Activated CD4-positive, CD25-positive, alpha-beta regulatory T cell treated with anti-CD3 and anti-CD28 coated beads, Interleukin-2, amount 50 U/mL, for 24 hours (primary cell): ENCODE data around the gene MKRN2OS.

Source experiments
- ATAC-seq, 2 donors: fragments of 150-1000 bp; cut with Tn5 transposase; one replicate each; pipeline ENCODE4 v1.10.0; 2021; ENCODE audit warnings: mild to moderate bottlenecking in 1 of 2, moderate library complexity in 1 of 2

MKRN2OS gene, protein sequence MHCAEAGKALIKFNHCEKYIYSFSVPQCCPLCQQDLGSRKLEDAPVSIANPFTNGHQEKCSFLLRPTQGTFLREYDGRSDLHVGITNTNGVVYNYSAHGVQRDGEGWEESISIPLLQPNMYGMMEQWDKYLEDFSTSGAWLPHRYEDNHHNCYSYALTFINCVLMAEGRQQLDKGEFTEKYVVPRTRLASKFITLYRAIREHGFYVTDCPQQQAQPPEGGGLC

DNA sequence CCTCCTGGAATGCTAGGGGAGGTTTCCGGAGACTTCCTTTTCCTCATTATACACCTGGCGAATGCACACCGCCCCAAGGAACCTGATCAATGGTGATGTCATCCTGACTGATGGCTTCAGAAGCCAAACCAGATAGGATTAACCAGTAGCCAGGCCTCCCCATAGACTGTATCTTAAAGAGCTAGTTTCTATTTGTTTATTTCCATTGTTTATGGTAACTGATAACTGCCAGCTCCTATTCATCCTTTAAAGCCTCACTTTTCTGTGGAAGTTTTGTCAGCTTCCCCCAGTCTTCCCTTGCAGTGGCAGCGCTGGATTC lies at the start of gene MKRN2OS:
Gene MKRN2OS (minus strand): TSS at position 27 of the 319 bp plus-strand sequence. CDS start 35 bp downstream, outside the sequence.
- no peak for ATAC-seq

DNA sequence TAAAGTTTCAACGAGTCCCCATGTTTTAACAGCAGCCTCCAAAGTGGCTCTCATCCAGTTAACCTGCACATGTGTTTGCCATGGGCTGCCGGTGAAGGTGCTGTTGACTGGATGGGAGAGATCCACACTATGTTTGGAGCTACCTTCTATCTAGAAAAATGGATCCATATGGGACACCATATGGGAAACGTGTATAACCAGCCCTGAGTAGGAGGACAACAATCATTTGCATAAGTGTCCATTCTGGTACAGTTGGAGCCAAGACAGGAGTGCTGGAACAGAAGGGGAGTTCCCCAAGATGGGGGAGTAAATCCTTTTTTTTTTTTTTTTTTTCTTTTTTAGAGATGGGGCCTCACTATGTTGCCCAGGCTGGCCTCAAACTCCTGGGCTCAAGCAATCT lies 48.2 kb upstream of the MKRN2OS start:
- no peak for ATAC-seq

DNA sequence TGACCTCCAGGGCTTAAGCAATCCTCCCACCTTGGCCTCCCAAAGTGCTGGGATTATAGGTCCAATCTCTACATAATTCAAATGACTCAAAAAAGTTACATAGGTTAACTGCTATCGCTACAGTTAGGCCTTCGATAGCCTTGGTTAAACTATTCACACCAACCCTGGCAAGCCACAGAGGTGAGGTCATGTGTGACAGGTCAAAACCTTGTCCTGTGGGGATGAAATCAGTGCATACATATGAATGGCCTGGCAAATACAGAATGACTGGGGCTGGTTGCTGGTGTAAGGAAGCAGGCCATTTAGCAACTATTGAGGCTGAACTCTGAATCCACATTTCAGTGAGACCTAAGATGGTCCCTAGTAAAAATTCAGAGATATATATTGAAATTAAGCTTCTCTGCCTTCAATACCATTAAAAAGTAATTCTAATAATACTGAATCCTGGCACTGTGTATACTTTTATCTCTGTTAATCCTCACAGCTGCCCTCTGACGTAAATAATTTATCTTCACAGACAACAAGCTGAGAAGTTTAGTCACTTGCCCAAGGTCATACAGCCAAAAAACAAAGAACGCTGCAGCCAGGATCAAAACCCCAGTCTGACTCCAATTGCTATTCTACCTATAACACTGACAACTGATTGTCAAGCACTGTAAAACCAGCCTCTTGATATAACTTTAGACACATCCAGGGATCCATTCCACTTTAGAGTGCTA lies 46.9 kb upstream of the MKRN2OS start:
- ATAC-seq: no peak

DNA sequence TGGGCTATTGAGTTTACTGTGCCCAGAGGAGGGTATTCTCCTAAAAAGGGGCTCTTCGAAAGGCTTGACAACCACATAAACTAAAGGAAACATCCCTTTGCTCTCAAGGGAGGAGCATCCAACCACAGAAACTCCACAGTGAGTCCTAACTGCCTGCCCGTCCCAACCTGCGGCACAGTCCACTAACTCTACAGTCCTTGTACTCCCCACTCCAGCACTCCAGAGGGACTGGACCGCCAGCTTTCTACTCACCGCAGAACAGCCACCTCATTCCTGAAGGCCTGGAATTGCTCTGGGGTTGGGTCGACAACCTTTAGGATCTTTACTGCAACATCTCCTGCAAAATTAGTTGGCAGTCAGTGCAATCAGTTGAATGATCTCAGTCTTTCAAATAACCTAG lies 46.2 kb upstream of the MKRN2OS start:
- ATAC-seq: no peak

DNA sequence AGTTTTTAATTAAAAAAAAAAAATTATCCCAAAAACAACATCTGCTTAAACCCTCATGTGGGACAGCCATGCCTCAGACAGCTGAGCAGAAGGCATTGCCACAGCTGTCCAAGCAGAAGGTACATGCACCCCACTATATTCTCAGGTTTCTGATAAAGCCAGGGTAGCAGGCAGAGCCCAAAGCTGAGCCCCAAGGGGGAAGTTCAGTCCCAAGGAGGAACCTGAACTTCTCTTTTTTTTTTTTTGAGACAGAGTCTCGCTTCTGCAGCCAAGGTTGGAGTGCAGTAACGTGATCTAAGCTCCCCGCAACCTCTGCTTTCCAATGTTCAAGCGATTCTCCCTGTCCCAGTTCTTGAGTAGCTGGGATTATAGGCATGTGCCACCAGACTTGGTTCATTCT lies 44.8 kb upstream of the MKRN2OS start:
- ATAC-seq: no peak

DNA sequence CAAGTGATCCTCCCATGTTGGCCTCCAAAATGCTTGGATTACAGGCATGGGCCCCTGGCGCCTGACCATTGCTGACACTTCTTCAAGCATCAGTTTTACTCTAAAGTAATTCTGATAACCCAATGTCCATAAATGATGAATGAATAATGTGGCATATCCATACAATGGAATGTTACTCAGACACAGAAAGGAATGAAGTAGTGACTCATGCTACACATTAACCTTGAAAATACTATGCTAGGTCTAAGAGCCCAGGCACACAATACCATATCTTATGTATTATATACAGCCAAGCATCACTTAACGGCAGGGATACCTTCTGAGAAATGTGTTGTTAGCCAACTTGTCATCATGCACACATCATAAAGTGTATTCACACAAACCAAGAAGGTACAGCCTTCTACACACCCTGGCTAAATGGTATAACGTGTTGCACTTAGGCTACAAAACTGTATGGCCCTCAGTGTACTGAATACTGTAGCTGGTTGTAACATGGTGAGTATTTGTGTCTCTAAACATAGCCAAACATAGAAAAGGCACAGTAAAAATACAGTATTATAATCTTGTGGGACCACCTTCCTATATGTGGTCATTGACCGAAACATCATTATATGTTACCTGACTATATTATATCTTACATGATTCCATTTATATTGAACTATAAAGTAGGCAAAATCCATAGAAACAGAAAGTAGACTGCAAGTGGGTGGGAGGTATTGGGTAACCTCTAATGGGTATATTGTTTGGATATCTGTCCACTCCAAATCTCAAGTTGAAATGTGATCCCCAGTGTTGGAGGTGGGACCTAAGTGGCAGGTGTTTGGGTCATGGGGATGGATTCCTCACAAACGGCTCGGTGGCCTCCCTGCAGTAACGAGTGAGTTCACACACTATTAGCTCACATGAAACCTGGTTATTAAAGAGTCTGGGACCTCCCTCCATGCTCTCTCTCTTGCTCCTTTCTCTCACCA lies 43.0 kb upstream of the MKRN2OS start:
- ATAC-seq: no peak

DNA sequence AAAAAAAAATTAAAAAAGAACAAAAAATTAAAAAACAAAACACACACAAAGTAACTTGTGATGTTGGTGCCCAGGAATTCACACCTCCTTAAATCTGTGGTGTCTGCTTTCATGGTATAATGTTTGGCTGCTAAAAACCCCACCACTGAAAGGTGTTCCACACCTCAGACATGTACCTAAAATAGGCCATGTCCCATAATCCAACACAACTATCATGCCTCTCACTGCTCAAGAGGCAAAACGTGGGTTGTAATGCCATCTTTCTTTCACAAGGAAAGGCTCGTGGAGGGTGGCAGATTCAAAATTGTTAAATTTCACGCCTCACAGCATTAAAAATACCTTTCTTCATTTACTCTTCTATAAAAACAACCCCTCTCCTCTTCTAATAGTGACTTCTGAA lies 41.1 kb upstream of the MKRN2OS start:
- ATAC-seq: no peak

DNA sequence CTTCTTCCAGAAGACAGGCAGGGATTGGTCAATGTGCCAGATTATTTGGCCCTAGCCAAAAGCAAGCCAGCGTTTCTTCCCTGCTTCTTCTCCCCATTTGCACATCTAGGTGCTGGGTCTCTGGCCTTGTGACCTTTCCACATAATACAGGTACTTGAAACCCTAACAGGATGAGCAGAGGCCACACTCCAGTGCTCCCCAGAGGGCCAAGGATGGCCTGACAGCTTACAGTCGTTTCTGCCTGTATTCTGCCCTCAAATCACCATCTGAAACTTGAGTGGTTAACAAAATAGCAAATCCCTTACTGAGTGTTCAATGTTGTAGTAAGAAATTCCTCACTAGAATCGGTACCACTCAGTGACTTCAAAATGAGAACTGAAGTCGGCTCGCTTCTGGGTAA lies 40.7 kb upstream of the MKRN2OS start:
- ATAC-seq: no peak

DNA sequence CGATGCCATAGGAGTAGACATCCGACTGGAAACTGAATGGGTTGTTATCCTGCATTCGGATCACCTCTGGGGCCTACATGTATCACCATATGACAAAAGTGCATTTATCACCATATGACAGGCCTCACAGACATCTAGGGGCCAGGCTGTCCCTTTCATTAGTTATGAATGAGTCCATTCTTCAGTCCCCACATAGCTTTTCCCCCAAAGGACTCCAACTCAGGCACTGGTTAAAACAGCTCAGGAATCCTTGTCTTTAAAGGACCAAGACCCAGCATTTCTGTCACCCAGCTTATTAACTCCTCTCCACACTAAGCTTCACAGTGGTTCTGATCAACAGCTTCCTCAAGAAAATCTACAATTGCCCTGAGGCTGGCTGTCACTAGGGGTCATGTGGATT lies 39.9 kb upstream of the MKRN2OS start:
- ATAC-seq: no peak

DNA sequence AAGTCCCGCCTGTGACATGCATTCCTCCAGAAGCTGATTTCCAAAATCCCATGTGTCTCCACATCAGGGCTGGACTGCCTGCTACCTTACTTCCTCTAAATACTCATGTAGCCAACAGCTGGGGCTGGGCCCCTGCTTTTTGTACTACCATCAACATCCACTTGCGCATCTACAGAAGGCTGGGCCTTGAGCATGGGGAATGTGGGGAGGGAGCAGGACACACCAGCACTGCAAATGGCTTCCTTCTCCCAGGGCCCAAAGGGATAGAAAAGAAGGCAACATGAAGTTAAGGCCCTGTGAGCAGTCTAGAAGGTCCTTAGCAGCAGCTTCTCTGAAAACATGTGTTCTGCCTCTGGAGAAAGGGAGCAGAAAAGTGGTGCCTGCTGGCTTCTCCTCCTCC lies 38.8 kb upstream of the MKRN2OS start:
- ATAC-seq: no peak

DNA sequence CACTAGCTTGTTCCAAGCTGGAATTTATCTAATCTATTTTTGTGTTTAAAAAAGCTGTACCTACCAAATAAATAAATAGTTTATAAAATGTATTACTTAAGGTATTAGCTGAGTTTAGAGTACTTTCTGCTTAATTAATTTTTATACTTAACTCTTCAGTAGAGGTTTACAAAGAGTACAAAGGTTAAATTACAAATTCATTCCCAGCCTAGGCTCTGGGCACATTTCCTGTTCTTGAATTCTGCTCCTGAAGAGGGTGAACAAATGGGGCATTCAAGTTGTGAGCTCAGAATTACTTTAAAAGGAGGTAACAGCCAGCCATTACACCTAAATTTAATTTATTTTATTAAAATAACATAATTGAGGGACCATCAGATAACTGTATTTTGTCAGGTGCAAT lies 38.0 kb upstream of the MKRN2OS start:
- no peak for ATAC-seq

DNA sequence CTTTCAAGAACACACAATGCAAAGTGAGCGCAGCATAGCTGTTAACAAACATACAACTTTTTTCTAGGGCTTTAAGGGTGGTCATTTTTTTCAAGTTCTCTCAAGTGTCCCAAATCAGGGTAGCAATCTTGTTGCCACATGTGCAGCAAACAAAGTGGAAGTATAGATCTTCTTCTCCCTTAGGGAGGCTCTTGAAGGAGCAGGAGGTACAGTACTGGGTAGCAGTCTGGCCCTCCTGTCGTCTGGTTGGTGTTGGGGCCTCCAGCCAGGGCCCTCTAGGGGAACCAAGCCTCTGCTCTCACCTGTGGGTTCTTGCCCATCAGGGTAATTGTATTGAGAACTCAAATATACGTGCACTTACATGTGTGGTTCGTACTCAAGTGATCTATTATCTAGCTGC lies 37.4 kb upstream of the MKRN2OS start:
- no peak for ATAC-seq

DNA sequence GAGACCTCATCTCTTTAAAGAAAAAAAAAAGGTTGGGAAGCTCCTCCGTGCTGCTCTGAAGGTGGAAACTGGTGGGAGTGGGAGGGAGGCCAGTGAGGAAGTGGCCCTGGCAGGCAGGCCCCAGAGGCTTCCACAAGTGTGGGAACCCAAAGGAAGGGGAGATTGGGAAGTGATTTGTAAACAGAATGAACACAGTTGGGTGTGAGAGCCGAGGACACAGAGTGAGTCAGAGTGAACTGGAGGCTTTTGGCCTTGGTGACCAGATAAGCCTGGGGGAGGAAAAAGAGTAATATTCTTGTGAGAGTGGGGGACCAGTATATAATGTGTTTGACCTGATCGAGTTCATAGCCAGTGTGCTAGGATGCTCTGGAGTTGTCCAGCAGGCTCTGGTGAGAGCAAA lies 34.6 kb upstream of the MKRN2OS start:
- ATAC-seq: no peak

DNA sequence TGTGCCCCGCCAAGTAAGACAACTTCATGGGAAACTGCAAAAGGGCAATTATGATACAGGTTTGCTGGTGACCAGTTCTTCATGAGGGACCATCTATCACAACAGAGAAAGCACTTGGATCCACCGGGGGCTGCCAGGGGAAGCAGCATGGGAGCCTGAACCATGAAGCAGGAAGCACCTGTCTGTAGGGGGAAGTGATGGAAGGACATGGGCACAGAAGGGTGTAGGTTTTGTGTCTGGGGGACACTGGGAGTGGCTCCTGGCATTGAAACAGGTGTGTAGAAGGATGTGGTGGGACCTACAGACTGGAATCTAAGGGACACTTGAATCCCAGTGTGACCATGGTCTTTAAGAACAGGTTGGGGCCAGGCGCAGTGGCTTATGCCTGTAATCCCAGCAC lies 34.2 kb upstream of the MKRN2OS start:
- ATAC-seq: no peak

DNA sequence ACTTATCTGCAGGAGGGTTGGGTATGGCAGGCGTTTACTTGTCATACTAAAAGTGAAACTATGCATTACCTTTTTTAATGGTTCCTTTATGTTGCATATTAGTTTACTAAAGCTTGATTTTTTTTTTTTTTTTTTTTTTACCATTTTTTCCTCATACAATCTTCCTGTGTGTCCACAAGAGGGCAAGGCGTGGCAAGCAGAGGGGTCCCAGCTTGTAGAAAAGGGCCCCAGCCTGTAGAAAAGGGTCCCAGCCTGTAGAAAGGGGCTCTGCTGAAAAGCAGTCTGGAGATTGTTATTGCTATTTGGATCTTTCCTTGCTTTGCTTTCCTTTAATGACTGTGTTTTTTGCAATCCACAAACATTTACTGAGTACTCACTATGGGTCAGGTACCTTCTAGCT lies 33.4 kb upstream of the MKRN2OS start:
- no peak for ATAC-seq

DNA sequence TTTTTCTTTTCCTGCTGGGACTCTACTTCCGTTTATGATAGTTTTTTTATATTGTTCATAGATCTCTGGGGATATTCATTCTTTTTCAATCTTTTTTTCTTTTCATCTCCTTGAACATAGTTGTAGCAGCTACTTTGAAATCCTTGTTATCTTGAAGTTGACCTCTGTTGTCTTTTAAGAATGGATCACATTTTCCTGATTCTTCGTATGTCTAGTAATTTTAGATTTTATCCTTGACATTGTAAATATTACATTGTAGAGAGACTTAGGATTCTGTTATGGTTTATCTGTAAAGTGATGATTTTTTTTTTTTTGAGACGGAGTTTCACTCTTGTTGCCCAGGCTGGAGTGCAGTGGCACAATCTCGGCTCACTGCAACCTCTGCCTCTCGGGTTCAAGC lies 32.1 kb upstream of the MKRN2OS start:
- no peak for ATAC-seq

DNA sequence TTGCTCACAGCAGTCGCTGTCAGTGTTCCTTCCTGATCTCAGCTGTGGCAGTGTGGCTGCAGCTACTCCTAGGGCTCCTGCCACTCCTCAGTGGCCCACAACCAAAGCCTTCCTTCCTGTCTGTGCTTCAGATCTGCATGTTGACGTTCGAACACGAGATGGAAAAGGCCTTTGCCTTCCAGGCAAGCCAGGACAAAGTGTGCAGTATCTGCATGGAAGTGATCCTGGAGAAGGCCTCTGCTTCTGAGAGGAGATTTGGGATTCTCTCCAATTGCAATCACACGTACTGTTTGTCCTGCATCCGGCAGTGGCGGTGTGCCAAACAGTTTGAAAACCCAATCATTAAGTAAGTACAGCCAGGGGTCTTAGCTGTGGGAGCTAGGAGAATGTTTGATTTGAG lies 29.4 kb upstream of the MKRN2OS start:
- ATAC-seq: no peak

DNA sequence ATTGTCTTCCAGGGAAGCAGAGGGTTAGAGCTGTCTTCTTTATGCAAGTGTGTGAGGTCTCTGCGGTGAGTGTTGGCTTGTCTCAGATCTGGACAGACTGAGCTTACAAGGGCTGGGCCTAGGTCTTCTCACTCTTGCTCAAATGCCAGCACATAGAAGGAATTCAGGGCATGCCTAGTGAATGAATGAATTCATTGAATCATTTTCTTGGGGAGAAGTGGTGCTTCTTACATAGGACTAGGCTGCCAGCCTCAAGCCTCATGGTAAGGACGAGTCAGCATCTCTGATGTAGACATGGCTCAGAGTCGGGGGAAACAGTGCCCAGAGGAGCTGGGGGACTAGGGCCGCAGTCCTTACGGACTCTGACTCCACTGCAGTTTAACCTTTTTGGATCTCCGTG lies 28.8 kb upstream of the MKRN2OS start:
- no peak for ATAC-seq

DNA sequence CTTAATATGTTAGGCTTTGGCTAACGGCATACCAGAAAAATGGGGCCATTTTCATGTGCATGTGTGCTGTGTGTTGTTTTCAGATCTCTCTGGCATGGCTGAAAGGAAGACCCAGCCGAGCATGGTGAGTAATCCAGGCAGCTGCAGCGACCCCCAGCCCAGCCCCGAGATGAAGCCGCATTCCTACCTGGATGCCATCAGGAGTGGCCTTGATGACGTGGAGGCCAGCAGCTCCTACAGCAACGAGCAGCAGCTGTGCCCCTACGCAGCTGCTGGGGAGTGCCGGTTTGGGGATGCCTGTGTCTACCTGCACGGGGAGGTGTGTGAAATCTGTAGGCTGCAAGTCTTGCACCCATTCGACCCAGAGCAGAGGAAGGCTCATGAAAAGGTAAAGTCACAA lies 26.7 kb upstream of the MKRN2OS start:
- no peak for ATAC-seq

DNA sequence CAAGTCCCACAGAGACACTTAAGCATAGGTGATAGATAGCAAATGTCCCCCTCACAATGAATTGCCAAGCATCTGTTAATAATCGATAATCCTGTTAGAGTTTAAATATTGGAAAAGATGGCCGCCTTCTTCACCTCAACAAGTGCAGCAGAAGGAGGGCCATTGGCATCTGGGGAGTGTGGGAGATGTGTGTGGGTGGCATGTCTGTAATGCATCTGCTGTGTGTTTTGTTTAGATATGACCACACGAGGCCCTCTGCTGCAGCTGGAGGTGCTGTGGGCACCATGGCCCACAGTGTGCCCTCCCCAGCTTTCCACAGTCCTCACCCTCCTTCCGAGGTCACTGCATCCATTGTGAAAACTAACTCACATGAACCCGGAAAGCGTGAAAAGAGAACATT lies 24.5 kb upstream of the MKRN2OS start:
- ATAC-seq: no peak

DNA sequence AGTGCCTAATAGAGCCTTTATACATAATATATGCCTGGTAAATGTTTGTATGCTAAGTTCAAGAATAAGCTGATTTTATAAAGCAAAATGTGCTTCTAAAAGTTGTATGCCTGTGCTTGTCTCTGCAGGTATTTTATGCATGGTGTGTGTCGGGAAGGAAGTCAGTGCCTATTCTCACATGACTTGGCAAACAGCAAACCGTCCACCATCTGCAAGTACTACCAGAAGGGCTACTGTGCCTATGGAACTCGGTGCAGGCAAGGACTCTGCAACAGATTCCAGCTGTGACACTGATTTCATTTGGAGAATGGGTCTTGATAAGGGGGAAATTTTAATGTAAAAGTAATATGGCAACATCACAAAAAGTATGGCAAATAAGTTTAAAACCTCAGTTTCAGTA lies 23.4 kb upstream of the MKRN2OS start:
- no peak for ATAC-seq

DNA sequence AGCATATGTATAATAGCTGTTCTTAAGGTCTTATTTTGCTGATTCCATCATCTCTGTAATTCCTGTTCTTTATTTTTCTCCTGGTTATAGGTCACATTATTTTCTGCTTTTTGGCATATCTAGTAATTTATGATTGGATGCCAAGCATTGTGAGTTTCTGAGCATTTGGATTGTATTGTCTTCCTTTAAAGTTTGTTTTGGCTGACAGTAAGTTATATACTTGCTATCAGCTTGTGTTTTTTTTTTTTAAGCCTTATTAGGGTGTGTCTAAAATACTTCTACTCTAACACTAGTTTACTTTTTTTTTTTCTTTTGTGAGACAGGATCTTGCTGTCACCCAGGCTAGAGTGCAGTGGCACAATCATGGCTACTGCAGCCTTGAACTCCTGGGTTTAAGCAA lies 21.7 kb upstream of the MKRN2OS start:
- ATAC-seq: no peak

DNA sequence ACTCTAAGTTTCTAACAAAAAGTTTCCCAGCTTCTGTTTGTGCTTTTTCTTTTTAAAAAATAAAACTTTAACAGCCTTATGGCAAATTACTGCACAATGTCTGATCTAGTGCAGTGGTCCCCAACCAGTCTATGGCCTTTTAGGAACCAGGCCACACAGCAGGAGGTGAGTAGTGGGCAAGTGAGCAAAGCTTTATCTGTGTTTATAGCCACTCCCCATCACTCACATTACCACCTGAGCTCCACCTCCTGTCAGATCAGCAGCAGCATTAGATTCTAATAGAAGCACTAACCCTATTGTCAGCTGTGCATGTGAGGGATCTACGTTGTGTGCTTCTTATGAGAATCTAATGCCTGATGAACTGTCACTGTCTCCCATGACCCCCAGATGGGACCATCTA lies 17.2 kb upstream of the MKRN2OS start:
- ATAC-seq: no peak

DNA sequence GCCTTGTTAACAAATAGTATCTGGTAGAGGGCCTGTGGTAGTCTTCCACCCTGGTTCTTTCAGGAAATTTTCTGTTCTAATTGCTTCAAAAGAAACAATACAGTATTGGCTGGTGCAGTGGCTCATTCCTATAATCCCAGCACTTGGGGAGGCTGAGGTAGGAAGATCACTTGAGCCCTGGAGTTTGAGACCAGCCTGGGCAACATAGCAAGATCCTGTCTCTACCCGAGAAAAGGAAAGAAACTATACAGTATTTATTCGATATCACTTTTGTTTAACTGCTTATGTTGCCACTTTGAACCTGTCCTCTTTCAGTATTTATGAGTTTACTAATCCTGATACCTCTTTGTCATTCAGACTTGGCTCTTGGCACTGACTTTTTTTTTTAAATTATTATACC lies 16.1 kb upstream of the MKRN2OS start:
- ATAC-seq: no peak
